CMK (cell line): Measurements from ENCODE around the gene C17orf100.

ENCODE experiments used
- DNase-seq: peaks from one replicate; pipeline ENCODE4 v3.0.0-alpha.2; 2010; ENCODE audit warnings: low read depth

The C17orf100 gene

DNA sequence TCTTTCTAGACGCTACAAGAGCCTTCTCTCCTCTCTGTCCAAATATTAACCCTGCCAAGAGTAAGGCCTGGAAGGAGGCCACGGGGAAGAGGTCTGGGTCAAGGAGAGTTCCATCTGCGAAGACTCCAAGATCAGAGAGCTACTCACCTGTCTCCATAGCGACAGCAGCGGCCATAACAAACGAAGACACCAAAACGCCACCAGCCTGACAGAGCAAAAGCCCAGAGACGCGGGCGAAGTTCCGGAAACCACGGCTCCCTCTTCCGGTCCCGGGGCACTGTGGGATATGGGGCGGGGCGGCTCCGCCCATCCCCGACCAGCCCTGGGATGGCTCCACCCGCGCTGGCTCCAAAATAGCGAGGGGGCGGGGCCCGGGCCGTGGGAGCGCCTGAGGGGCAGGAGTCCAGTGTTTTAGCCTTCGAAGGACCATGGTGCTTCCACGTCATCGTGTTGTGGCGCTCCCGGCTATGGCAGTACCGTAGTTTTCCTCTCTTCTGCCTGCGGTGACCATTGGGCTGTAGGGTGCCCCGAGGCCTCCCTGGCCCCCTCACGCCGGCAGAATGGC lies at the start of gene C17orf100, which contains the start of gene MED31:
Gene C17orf100, plus strand, starts transcription at position 409 of the 565 bp plus-strand sequence. Its CDS starts 152 bp downstream, at position 561.
Gene MED31, minus strand, starts transcription at position 252 of the 565 bp plus-strand sequence. Its CDS starts 77 bp downstream, at position 175.
- DNase-seq: peak; percentile 65

DNA sequence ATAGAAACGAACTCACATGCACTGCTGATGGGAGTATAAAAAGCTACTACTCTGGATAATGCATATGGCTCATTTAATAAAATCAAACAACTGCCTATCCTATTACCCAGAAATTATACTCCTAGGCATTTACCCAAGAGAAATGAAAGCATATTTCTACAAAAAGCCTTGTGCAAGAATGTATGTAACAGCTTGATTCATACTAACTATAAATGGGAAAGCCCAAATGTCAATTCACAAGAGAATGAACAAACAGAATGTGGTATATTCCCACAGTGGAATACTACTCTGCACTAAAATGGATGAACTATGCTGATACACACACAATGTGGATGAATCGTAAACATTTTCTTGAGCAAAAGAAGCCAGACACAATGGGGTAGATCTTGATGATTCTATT lies 49.4 kb upstream of the C17orf100 start:
- DNase-seq: no peak

DNA sequence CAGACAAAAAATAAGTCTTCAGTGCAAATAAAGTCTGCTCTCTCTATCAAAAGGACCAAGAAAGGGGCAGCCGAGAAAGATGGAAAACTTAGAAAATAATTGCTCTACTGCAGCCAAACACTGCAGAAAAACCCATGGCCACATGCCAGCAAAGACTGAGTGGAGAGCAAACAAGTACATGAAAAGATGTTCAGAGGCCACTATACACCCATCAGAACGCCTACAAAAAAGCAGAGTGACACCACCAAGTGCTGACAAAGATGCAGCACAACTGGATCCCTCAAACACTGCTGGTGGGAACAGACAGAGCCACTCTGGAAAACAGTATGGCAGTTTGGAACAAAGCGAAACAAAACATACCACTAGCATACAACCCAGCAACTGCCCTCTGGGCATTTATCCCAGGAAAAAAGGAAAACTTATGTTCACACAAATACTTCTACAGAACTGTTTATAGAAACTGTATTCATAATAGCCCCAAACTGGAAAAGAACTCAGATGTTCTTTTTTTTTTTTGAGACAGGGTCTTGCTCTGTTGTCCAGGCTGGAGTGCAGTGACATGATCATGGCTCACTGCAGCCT lies 47.7 kb upstream of the C17orf100 start:
- no peak for DNase-seq

DNA sequence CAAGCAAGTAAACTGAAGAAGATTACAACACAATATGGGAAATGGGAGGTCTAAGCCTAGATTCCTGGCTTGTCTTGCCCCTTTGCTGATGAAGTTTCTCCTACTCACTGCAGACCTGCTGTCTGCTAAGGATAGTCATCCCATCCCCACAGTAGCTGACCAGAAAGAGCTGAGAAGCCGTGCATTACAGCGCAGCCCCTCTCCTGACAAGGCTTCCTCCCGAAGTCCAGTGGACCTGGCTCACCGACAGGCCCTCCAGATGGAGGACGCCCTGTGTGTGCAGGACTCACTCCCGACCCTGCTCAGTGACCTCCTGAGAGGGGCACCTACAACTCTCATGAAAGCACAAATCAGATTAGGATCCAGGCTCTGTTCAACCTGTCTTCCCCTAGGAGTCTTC lies 46.4 kb upstream of the C17orf100 start:
- no peak for DNase-seq

DNA sequence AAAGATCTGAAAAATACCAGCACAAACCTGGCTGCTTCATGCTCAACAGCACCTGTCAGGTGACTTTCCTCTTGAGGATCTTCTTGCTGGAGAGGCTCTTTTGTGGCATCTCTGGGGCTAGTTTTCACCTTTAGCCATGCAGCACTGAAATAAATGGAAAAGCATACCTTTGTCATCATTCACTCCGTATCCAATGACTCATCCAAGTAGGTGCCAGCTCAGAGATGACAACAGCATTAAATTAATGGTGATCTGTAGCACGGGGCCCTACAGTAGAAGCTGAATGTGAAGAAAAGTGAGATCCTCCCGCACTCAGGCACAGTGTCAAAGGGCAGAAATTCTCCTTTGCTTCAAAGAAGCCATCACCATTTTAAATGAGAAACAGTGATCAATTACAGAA lies 43.2 kb upstream of the C17orf100 start:
- DNase-seq: no peak

DNA sequence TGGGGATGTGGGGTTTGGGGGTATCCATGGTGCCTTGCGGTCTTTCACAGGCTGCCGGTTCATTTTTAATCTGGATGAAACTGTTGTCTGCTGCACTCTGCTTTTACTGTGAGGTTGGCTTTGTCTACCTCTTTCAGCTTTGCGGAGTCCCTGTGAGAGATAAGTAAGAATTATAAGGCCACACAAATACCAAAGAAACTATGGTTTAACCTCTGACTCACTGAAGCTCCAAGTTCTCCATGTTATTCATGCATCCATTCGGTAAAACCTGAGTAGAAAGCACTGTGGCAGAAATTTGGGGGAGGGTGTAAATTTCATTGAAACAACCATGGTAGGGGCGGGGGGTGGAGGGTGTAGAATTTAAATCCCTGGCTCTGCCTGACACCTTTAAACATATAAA lies 41.6 kb upstream of the C17orf100 start:
- no peak for DNase-seq

DNA sequence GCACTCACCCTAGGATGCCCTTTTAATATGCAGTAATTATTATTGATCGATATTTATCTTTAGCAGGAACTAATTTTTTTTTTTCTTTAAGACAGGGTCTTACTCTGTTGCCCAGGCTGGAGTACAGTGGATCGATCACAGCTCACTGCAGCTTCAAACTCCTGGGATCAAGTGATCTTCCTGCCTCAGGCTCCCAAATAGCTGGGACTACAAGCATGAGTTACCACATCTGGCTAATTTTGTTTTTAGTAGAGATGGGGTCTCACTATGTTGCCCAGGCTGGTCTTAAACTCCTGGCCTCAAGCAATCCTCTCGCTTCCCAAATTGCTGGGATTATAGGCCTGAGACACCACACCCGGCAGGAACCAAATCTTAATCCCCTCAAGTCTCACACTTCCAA lies 40.3 kb upstream of the C17orf100 start:
- no peak for DNase-seq

DNA sequence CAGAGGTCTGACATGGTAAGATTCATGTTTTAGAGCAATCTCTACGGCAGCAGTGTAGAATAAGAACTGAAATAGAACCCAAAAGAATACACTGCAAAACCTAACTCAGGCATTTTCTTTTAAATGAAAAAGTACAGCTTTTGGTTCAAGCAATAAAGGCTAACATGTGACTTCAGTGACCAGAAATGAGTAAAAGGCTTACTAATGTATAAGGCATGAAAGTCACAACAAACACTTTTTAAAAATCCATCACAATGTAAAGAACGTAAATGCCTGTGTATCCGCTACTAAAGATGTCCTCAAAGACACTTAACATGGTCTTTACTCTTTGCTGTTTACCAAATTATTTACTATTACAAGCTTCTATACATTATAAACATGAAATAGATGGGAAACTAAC lies 27.6 kb upstream of the C17orf100 start:
- DNase-seq: no peak

DNA sequence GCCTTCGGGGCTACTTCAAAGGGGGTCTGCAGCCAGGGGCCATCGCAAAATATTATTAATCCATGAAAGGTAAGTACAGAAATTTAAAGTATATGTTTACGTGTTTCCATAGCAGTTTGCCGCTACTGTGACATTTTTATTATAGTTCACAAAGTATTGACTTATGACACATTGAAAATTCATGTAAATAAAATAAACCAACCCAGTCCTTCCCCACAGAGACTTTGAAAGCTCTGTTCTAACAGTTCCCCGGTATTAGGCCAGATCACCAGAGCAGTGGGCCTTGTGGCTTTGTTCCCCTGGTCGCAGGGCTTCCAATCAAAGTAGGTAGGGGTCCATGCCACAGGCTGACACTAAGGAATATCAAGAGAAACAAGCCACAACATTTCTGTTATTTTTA lies 24.9 kb upstream of the C17orf100 start:
- DNase-seq: no peak

DNA sequence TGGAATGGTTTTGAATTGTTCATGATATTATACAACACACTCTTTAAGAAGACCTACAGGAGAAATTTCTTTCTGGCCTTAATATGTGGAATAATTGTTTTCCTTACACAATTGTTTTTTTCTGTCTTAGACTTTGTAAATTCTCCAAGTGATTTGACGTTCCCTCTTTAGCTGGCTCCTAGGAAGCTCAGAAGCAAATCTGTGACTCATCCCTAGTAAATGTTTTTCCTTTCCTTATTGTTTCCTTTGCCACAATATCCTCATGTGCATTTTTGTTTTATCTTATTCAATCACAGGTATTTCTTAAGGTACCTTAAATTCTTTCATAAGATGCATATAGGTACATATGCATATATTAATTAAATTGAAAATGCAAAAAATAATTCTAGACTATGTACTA lies 24.5 kb upstream of the C17orf100 start:
- DNase-seq: no peak

DNA sequence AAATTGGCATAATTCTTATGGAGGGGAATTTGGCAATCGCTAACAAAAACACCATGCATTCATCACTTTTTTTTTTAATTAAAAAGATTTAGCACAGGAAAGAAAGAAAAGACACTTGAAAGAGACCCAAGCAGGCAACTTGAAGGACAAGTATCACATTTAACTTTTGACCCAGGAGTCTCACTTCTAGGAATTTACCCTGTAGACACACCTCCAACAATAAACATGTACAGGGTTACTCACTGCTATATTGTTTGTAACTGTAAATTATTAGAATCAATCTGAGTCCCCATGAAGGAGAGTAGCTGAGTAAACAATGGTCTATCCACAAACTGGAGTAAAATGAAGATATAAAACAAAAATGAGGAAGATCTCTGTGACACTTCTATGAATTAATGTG lies 21.2 kb upstream of the C17orf100 start:
- no peak for DNase-seq

DNA sequence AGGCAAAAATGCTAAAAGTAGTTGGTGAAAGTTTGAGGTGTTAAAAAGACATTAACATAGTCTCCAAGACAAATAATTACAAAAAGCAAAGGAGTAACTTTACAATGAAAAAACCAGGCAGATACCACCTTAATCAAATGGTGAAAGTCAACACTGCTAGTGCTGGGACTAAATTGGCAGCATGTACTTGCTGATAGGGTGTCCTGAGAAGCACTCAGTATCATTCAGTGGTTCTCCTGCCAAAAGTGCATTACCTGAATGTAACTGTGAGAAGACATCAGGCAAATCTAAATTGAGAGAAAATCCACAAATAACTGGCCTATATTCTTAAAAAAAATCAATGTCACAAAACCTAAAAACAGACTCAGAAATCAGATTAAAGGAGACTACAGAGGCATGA lies 19.0 kb upstream of the C17orf100 start:
- DNase-seq: no peak

DNA sequence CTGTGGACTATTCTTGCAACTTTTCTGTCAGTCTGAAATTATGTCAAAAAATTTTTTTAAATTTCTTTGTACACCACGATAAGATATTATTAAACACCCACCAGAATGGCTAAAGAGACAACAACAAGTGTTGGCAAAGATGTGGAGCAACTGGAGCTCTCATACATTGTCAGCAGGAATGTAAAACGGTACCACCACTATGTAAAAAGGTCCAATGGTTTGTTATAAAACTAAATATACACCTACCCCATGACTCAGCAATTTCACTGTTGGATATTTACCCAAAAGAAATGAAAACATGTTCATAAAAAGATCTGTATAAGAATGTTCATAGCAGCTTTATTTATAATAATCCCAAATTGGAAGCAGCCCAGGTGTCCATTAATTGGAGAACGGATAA lies 18.3 kb upstream of the C17orf100 start:
- no peak for DNase-seq

DNA sequence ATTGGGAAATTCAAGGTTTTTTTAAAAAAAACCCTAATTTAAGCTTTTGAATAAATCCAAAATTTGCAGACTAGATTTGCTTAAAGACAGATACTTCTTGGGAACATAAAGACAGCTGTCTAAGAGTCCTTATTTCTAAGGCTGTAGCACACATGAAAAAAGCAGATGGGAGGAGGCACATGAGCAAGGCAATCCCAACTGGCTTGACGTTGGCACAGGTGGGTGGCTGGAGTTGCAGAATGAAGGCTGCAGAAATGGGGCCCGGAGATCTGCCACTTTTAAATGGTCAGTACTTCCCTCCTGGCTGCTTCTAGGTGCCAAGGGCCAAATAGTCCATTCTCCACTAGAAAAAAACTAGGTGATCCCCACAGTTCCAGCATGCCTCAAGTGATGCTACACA lies 15.5 kb upstream of the C17orf100 start:
- no peak for DNase-seq

DNA sequence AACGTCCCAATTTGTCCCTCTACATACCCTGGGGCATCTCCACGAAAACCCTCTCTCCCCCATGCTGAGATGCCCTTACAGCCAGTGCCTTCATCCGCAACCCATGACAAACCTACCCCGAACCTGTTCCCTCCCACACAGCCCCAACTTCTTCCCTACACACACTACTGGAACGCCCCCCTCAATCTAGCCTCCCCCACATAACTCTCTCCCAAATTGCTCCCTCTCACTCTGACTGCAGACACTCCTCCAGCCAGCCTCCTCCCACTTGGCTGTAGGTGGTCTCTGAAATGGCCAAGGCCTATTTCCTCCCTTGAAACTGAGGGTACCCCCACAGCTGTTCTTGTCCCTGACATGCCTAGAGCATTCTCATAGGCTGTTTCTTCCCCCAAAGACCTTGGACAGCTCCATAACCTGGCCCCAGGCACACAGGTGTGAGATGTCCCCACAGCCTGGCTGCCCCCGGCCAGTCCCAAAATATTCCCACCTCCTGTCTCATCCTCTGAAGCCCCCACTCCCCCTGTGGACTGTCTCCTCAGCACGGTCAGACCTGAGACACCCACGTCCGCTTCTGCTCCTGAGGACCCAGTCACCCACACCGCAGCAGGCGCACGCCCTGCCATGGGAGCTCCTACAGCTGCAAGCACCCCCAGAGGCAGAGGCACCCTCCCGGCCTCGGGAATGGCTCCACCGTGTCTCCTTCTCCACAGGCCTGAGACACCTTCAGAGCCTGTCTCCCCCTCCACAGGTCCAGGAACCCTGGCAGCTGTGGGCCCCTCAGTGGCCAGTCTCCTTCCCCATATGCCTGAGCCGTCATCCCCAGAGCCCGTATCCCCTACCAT lies 14.7 kb upstream of the C17orf100 start:
- no peak for DNase-seq

DNA sequence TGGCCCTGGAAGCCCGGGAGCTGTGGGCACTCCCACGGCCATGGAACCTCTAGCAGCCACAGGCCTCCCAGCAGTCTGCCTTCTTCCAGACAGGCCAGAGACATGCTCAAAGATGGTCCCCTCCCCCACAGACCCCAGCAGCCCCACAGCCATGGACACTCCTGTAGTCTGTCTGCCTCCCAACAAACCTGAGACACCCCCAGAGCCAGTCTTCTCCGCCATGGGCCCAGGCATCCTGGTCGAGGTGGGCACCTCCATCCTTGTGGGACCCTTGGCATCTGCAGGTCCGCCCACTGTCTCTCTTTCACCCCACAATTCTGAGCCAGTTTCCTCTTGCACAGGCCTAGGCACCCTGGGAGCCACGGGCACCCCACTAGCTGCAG lies 14.1 kb upstream of the C17orf100 start:
- DNase-seq: no peak

DNA sequence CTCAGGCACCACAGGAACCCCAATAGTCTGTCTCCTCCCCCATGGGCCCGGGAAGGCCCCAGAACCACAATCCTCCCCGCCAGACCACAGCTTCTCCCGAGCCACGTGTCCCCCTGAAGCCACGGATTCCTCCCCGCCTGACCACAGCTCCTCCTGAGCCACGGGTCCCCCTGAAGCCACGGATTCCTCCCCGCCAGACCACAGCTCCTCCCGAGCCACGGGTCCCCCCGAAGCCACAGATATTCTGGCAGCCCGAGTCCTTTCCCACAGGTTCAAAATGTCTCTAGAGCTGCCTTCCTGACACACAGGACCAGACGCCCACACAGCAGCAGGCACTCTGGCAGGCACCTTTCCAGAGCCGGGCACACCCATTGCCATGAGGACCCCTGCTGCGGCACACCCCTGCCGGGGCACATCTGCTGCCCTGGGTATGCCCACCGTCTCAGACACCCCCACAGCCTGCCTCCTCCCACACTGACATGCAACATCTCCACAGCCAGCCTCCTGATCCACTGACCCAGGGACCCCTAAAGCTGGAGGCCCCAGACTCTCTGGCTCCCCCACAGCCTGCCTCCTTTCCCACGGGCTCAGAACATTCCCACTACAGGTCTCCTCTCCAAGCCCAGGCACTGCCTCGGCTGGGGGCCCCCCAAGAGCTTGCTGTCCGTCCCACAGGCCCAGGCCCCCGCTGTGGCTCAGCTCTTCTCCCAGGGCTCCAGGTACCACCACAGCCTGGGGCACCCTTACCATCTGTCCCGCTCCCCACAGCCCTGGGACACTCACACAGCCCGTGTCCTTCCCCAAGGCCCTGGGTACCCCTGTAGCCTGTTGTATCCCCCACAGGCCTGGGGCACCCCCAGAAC lies 13.3 kb upstream of the C17orf100 start:
- peak; percentile 46 for DNase-seq

DNA sequence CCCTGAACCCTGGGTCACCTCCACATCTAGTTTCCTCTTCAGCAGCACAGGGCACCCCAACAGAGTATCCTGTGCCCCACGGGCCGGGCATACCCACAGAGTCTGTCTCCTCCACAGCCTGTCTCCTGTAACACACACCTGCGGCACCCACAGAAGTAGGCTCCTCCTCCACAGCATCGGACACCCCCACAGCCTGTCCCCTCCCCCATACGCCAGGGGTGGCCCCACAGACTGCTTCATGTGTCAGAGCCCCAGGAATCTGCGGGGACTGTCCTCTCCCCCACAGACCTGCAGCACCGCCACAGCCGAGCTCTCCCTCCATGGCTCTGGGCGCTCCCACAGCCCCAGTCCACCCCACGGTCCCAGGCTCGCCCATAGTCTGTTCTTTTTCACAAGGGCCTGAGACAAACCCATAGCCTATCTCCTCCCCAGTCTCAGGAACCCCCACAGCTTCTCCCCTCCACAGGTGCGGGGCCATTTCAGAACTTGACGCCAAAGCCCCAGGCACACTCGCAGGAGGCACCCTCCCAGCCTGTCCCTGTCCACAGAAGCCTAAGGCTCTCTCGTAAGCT lies 12.5 kb upstream of the C17orf100 start:
- no peak for DNase-seq

DNA sequence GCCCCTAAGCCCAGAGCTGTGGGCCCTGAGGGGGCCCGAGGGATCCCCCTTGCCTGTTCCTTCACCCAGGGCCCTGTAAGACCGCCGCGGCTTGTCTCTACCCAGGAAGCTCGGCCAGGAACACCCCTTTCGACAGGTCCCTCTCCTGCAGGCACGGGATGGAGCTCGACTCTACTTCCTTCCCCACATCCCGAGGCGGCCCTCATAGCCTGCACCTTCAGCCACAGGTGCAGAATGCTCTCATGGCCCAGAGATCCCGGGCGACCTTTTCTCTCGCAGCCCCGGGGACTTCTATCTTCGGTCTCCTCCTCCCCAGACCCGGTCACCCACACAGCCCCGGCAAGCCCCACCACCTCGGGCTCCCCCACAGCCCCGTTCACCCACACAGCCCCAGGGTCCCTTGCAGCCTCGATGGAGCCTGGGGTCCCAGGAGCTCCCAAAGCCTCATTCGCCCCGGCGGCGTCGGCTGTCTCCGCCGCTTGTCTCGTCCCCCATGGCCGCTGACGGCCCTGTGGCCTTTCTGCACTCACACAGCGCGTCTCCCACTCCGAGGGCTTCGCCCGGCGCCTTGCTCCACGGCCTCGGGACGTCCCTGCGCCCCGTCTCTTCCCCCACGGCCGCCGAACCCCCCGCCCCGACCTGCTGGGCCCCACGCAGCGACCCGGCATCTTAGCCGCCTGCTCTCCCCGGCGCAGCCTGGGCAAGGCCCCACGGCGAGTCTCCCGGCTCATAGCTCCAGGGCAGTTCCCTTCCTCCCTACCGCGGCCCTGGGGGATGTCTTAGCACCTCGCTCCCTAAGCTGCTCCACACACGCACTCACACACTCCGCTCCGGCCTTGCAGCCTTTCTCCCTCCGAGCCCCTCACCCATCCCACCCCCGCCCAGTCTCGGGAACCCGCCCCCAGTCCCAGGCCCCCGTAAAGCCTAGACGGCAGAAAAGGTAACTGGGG lies 11.7 kb upstream of the C17orf100 start:
- DNase-seq: no peak

DNA sequence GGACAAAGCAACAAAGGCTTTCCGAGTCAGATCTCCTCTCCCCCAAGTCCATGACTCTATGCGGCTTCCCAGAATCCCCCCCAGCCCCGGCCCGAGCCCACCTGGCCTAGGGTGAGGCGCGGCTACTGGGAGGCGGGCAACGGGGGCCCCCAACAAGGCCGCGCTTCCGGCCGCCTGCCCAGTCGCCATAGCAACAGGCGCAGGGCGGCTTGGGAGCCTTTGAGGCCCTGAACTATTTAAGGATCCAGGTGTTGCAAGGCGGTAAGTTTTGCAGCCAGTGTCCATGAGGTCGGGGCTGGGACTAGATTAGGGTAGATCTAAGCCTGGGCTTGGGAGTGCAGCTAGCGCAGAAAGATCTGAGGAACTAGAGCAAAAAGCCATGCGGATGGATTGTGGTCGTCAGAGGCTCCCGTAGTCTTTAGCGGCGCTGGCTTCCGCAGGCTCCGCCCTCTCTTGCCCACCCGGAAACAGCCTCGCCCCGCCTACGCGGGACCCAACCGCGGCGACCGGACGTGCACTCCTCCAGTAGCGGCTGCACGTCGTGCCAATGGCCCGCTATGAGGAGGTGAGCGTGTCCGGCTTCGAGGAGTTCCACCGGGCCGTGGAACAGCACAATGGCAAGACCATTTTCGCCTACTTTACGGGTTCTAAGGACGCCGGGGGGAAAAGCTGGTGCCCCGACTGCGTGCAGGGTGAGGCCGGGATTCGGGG lies 10.9 kb upstream of the C17orf100 start, which contains the start of the genes KIAA0753 and TXNDC17:
Gene KIAA0753, minus strand, starts transcription at position 176 of the 711 bp plus-strand sequence. CDS start 5,608 bp downstream, outside the sequence.
Gene TXNDC17, plus strand, starts transcription at position 525 of the 711 bp plus-strand sequence. Its CDS starts 23 bp downstream, at position 548.
- DNase-seq: peak; percentile 70
